HG02571 (cell line): ENCODE data around the gene FHAD1.

Experiments used
- ATAC-seq: cut with Tn5 transposase; IDR thresholded peaks from one replicate; pipeline ENCODE4 v1.9.1; 2021; ENCODE audit warnings: mild to moderate bottlenecking, moderate library complexity; ENCODE audit not compliant: unreplicated experiment

Gene FHAD1

DNA sequence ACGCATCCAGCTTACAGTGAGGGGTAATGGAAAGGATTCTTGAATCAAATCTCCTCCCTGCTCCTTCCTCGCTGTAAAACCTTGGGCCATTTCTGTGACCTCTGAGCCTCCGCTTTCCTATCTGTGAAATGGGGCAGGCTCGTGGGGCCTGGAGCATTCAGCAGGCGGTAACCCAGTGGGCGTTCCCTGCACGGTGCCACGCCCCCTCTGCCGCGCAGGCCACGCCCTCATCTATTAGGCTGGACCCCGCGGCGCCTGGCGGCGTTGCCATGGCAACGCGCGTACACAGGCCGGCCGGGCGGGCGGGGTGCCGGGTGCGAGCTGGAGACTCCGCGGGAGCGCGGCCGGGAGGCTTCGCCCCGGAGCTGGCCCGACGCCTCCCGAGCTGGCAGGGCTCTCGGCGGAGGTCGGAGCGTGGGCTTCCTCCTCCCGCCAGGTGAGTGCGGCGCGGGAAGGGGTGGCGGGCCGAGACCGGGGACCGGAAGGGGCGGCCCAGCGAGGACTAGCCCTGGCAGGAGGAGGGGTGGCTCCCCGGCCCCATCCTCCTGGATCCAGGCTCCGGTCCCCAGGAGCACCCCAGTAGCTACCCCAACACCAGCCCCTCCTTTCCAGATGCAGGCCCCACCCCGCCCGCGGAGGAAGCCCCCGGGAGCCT, at the start of gene FHAD1:
Gene FHAD1, plus strand, starts transcription at position 264 of the 655 bp plus-strand sequence. CDS start 4,562 bp downstream, outside the sequence.
- ATAC-seq, result no peak

DNA sequence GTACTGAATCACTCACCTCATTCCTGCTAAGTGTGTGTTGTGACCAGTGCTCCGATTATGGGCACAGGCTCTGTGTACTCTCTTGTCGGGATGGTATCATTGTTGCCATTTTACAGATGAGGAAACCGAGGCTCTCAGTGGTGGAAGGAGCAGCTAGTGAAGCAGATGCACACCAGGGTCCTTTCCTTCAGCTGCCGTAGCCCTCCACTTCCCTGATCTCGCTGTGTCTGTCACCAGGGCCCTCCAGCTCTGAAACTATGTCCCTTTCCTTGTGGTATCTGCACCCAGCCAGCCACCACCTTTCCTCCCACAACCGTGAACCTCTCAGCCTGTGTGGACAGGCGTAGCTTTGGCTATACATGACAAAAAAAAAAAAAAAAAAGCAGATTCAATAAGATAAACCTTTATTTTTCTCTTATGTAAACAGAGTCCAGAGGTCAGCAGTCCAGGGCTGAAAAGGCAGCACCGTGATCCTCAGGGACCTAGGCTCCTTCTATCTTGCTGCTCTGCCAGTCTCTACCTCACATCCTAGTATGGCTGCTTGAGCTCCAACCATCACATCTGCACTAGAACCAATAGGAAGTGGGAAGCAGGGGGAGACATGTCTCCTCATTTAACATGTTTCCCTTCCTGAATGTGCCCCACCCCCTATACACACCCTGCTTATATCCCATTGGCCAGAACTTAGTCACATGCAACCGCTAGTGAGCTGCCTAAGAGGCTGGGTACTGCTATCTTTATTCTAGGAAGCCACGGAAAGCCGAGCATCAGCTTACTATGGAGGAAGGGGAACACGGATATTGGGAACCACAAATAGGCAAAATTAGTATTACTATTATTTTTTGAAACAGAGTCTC, 49.2 kb upstream of the FHAD1 start:
- ATAC-seq, result no peak

- no peak for ATAC-seq
Measured at GRCh38 chr1:15198684-15199083, 48.3 kb upstream of the FHAD1 start.

- ATAC-seq, result no peak
Measured at GRCh38 chr1:15201221-15201620, 45.8 kb upstream of the FHAD1 start.

GRCh38 chr1:15201849-15202551, 45.0 kb upstream of the FHAD1 start:
- no peak for ATAC-seq

DNA sequence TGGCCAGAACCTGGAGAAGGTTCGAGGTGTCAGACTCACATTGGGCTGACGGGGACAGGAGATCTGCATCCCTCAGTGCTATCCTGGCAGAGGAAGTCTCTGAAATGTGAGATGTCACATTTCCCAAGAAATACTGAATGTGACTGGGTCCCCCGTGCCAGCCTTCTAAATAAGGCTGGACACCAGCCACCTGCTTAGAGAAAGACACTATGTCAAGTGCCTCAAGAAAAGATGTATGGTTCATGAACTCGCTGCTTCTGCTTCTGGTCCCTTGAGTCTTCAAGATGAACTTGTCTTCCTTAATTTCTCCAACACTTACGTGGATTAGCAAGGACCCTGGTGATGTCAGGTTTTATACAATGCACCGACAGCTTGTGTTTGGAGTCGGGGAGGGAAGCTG, 42.1 kb upstream of the FHAD1 start:
- no peak for ATAC-seq

- no peak for ATAC-seq
Measured at GRCh38 chr1:15205586-15206346, 41.3 kb upstream of the FHAD1 start.

- ATAC-seq, result no peak
Measured at GRCh38 chr1:15206418-15207030, 40.5 kb upstream of the FHAD1 start.

GRCh38 chr1:15207031-15207828, 39.8 kb upstream of the FHAD1 start:
- ATAC-seq, result no peak

GRCh38 chr1:15207829-15208429, 39.1 kb upstream of the FHAD1 start:
- no peak for ATAC-seq

GRCh38 chr1:15210651-15211375, 36.2 kb upstream of the FHAD1 start:
- no peak for ATAC-seq

DNA sequence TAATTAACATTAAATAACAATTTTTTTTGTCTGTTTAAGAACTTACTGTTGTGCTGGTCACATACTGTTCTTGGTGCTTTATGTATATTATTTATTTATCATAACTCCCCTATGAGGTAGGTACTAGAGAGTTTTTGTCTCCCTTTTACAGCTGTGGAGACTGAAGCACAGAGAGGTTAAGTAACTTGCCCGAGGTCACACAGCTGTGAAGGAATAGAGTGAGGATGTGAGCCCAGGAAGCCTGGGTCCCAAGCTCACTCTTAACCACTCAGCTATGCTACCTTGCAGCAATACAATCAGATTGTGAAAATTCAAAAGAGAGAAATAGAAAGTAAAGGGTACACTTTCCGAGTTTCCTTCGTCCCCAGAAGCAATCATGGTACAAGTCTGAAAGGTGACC, 35.6 kb upstream of the FHAD1 start:
- no peak for ATAC-seq

DNA sequence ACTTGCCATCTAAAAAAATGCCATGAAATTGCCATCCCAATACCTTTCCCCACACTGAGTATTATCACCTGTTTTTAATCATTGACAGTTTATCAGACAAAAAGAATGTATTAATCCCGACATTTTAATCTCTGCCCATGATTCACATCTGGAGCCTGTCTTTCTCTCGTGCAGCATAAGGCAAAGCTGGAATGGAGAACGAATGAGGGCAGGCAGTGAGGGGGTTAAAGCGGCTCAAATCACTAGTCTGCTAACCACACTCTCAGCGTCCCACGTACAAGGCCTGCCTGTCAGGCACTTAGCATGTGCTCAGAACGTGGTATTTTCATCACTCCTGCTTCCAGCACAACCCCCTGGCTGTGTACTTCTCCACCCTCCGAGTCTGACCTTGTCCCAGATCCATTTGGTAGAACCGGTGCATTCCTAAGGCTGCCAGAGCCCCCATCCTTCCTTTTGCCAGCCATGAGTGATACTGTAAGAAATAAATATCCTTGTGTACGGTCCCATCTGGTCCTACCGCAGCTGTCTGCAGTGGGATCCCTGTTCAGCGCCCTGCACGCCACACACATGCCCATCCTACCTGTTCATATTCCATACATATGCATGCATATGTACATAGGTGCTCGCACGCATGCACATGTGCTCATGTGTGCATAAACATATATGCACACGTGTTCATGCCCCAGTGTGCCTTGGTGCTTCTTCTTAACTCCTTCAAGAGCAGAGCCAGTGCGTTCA, 34.6 kb upstream of the FHAD1 start:
- no peak for ATAC-seq

DNA sequence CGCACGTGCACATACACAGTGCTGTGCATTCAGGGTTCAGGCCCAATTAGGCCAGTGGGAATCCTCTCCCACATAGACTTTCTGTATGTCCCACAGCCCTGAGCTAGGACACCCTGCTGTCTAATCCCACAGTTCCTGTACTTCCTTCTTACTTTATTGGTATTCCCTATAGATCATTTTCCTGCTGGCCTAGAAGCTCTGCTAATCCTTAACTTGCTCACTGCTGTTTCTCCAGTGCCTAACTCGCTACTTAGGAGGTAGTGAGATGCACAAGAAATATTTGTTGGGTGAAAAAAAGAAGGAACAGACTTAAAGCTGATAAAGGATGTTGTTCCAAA, 34.1 kb upstream of the FHAD1 start:
- no peak for ATAC-seq

DNA sequence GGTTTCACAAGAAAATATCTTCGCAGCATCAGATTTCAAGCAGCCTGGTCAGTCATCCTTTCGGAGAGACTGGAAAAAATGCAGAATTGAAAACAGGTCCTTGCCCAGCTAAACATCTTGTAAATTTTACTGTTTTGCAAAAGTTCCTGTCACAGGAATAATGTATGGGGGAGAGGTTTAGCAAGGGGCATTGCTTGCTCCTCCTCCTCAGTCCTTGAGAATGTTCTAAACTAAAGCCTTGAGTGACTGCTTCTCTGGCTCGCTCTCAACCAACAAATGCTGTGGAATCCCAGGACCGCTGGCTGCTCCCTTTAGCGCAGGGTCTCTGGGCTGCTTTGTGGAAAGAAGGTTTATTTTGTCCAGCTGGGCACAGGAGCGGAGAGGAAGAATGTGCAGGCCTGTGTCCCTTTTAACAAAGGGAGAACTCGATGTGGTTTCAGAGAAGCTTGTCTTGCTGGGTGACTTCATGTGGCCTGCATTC, 33.6 kb upstream of the FHAD1 start:
- ATAC-seq, result no peak

DNA sequence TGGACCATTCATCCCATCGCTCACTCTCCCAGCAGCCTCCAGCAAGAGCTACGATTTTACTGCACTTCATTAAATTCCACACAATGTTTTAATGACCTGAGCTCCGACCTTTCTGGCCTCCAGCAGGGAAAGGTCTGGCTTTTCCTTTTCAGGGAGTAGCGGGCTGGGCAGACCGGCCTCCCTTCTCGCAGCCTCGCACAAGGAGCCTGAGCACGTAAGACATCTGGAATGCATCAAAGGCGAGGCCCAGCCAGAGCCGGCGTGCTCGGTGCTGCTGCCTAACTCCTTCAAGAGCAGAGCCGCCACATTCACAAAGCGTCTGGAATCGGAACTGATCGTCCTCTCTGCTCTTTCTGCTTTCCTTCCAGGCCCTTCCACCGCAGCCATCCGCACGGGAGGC, 32.5 kb upstream of the FHAD1 start:
- ATAC-seq, result no peak

GRCh38 chr1:15215116-15215515, 31.9 kb upstream of the FHAD1 start:
- ATAC-seq, result no peak

GRCh38 chr1:15217654-15218053, 29.4 kb upstream of the FHAD1 start:
- ATAC-seq, result no peak
